ENCODE measurements around the gene C14orf93.
A peak's percentile ranks its signal among the peaks of the same experiment; 100 is the strongest.

DNA sequence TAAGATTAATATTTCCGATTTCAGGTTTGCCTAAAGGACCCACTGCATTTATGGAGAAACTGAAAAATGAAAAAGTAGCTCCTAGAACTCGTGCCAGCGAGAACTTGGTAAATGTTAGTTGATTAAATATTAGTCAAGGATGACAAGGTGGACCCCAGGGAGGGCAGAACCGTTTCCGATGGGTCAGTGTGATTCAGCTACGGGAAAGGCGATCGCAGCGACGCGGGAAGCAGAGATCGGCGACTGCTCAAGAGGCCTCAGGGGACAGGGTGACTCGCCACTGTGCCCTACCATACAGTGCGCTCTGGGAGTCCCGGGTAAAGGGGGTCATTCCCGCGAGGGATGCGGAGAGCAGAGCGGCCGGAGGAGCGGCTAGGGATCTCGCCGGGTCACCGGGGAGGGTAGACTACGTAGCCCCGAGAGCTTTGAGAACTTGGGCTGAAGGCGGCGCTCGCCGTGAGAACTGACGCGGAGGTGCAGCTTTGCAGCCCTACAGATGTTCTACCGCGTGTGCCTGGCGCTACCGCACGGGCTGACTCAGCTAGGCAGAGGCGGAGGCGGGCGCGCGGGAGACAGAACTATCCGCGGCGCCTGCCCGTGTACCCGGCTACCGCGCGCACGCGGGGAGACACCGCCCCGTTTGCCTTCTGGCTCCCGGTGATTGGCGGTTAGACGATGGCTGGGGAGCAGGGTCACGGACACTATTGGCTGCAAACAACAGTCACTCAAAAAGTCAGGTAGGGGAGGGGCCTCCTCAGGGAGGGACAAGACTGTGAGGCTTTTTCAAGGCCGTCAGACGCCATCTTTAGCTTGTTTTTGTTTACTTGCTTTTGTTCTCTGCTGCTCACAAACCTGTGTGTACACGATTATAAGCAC lies 3.2 kb downstream of the C14orf93 start:
- TF ChIP-seq CTCF (IDR thresholded peaks at IDR 0.05) (peak in 2 of 6 experiments; percentile 10 to 21), POLR2A (IDR thresholded peaks at IDR 0.05) (peak; percentile 71 to 82)
